ENCODE results near the gene CD81. TPM values are rescaled to one million over a fixed set of nuclear protein-coding genes. Genes with fewer than 3 reads are reported as not detected.

Gene CD81
- total RNA-seq, 4 donors from 2014 or later = 234 to 340 (median 277) TPM

GRCh38 chr11:2415601-2416380 lies 38.7 kb downstream of the CD81 start:
- no peak for DNase-seq (ENCODE audit: low spot score in 2 of 2)
- Histone ChIP-seq H3K4me1 (peaks cover 7% of the 10 kb centered on the region), H3K9me3 (no peaks in the 10 kb centered on the region), H3K27ac (no peak overlapping the region), H3K36me3 (no peaks in the 10 kb centered on the region), H3K27me3 (no peaks in the 10 kb centered on the region), H3K4me3 (no peak overlapping the region)
- TF ChIP-seq POLR2AphosphoS5 (IDR thresholded peaks at IDR 0.05) (no peak), EP300 (IDR thresholded peaks at IDR 0.05) (no peak), POLR2A (IDR thresholded peaks at IDR 0.05) (no peak)
- 81% methylated on average over 19 of the region's 34 CpGs for WGBS

- Histone ChIP-seq H3K27ac (no peak overlapping the region), H3K36me3 (no peaks in the 10 kb centered on the region), H3K4me1 (peaks cover 9% of the 10 kb centered on the region), H3K4me3 (no peak overlapping the region), H3K27me3 (peaks cover 5% of the 10 kb centered on the region), H3K9me3 (no peaks in the 10 kb centered on the region)
- WGBS = 50% methylated on average over 18 of the region's 18 CpGs
- TF ChIP-seq POLR2AphosphoS5 (IDR thresholded peaks at IDR 0.05) = no peak
- TF ChIP-seq, protein P1, sequence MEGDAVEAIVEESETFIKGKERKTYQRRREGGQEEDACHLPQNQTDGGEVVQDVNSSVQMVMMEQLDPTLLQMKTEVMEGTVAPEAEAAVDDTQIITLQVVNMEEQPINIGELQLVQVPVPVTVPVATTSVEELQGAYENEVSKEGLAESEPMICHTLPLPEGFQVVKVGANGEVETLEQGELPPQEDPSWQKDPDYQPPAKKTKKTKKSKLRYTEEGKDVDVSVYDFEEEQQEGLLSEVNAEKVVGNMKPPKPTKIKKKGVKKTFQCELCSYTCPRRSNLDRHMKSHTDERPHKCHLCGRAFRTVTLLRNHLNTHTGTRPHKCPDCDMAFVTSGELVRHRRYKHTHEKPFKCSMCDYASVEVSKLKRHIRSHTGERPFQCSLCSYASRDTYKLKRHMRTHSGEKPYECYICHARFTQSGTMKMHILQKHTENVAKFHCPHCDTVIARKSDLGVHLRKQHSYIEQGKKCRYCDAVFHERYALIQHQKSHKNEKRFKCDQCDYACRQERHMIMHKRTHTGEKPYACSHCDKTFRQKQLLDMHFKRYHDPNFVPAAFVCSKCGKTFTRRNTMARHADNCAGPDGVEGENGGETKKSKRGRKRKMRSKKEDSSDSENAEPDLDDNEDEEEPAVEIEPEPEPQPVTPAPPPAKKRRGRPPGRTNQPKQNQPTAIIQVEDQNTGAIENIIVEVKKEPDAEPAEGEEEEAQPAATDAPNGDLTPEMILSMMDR (IDR thresholded peaks at IDR 0.05) = no peak
- TF ChIP-seq POLR2A (IDR thresholded peaks at IDR 0.05) = no peak
- TF ChIP-seq EP300 (IDR thresholded peaks at IDR 0.05) = no peak
- DNase-seq (ENCODE audit: low spot score in 2 of 2) = no peak
Observed at GRCh38 chr11:2416765-2417164, 39.7 kb downstream of the CD81 start.

GRCh38 chr11:2417856-2418692 lies 41.0 kb downstream of the CD81 start:
- DNase-seq (ENCODE audit: low spot score in 2 of 2) = no peak
- Histone ChIP-seq H3K36me3 (no peaks in the 10 kb centered on the region), H3K4me3 (no peak overlapping the region), H3K4me1 (peaks cover 9% of the 10 kb centered on the region), H3K27ac (no peak overlapping the region), H3K27me3 (peaks cover 9% of the 10 kb centered on the region), H3K9me3 (no peaks in the 10 kb centered on the region)
- WGBS = 89% methylated on average over 3 of the region's 30 CpGs
- TF ChIP-seq POLR2AphosphoS5 (IDR thresholded peaks at IDR 0.05) (no peak), EP300 (IDR thresholded peaks at IDR 0.05) (no peak), POLR2A (IDR thresholded peaks at IDR 0.05) (no peak)
- TF ChIP-seq, protein P1 (IDR thresholded peaks at IDR 0.05) = no peak

GRCh38 chr11:2418693-2419360 lies 41.7 kb downstream of the CD81 start:
- Histone ChIP-seq H3K4me1 (peaks cover 9% of the 10 kb centered on the region), H3K27me3 (peaks cover 9% of the 10 kb centered on the region), H3K9me3 (no peaks in the 10 kb centered on the region), H3K27ac (no peak overlapping the region), H3K36me3 (no peaks in the 10 kb centered on the region), H3K4me3 (no peak overlapping the region)
- DNase-seq (ENCODE audit: low spot score in 2 of 2) = no peak
- 90% methylated on average over 13 of the region's 21 CpGs for WGBS
- no peak for TF ChIP-seq POLR2AphosphoS5 (IDR thresholded peaks at IDR 0.05)
- no peak for TF ChIP-seq POLR2A (IDR thresholded peaks at IDR 0.05)
- TF ChIP-seq EP300 (IDR thresholded peaks at IDR 0.05) = no peak
- TF ChIP-seq, protein P1 (IDR thresholded peaks at IDR 0.05) = no peak

DNA sequence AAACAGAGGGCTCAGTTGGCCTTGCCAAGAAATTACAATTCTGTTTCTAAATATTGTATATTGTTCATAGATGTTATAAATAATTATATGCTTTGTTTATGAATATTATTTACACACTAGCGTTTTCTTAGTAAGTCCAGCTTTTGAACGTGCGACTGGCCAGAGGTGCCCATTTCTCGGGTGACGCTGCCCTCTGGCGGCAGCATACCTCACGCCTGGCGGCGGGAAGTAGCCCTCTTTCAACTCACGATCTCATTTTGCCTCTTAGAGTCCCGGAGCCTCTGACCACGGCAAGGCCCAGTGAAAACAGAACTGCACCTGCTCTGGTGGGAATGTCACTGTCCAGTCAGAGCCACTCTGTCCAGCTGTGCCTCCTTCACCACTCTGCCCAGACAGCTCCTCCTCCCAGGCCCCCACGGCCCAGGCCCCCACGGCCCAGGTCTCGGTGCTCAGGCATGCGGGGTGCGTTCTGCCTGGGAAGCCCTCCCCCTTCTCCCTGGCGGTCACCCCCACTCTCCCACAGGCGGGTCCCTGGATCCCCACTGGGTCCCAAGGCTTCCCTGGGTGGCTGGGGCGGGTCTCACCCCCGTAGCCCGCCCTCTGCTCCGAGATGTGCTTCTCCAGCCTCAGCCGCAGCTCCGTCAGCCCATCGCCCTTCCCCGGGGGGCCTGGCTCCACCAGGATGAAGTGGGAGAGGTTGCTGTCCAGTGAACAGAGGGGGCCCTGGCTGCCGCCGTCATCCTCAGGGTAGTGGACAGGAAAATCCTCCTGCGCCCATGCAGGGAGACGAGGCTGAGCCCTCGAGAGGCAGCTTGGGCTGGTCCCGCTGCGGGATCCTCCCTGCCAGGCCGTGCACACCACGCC lies 42.8 kb downstream of the CD81 start:
- Histone ChIP-seq H3K4me1 (peaks cover 9% of the 10 kb centered on the region), H3K9me3 (no peaks in the 10 kb centered on the region), H3K36me3 (no peaks in the 10 kb centered on the region), H3K27ac (no peak overlapping the region), H3K4me3 (no peak overlapping the region), H3K27me3 (peaks cover 9% of the 10 kb centered on the region)
- DNase-seq (ENCODE audit: low spot score in 2 of 2) = no peak
- 48% methylated on average over 30 of the region's 36 CpGs for WGBS
- TF ChIP-seq POLR2AphosphoS5 (IDR thresholded peaks at IDR 0.05) = no peak
- TF ChIP-seq, protein P1 (IDR thresholded peaks at IDR 0.05) = peak; percentile 78 to 79

All from suprapubic skin (tissue), 4 donors.